H1 (cell line): ENCODE results near the gene BRIP1. TPM values are rescaled to one million over a fixed set of nuclear protein-coding genes. Genes with fewer than 3 reads are reported as not detected.

Experiments used
- CTCF ChIA-PET: fragments of 300-600 bp; sonication (Branson Sonifier 250); formaldehyde crosslinking; loops from one replicate; lab custom pipeline; 2021; ENCODE audit not compliant: partially characterized antibody; lab: Charles Lee
- POLR2A ChIA-PET: fragments of 300-600 bp; sonication (Branson Sonifier 250); formaldehyde crosslinking; loops from one replicate; lab custom pipeline; 2021; ENCODE audit warnings: inconsistent platforms; ENCODE audit not compliant: partially characterized antibody; lab: Charles Lee
- DNase-seq, 2 experiments: peaks; one replicate each; pipeline versions ENCODE4 v3.0.0 to v3.0.0-alpha.2; 2010 to 2022; ENCODE audit warnings: low spot score in 2 of 2, low read depth in 1 of 2, mixed read lengths in 1 of 2
- FAIRE-seq: peaks from 2 replicates; lab custom pipeline; 2011; peaks lifted over from hg19 to GRCh38; lab: Jason Lieb, UNC
- H2AFZ ChIP-seq: 2 replicates; pipeline ENCODE4 v1.8.1; 2012; ENCODE audit warnings: low read length, inconsistent platforms
- H2AK5ac ChIP-seq: 2 replicates; pipeline ENCODE4 v1.6.1; 2013; ENCODE audit warnings: low read depth, low read length
- H2BK120ac ChIP-seq: replicated peaks from 2 replicates; pipeline ENCODE3; 2013; ENCODE audit warnings: low read depth, low read length, inconsistent platforms
- H2BK12ac ChIP-seq: 2 replicates; pipeline ENCODE4 v1.6.1; 2013; ENCODE audit warnings: low read depth, low read length
- H2BK15ac ChIP-seq: 2 replicates; pipeline ENCODE4 v1.6.1; 2013; ENCODE audit warnings: low read length
- H2BK20ac ChIP-seq: 2 replicates; pipeline ENCODE4 v1.6.1; 2013; ENCODE audit warnings: low read length
- H2BK5ac ChIP-seq: 2 replicates; pipeline ENCODE4 v1.6.1; 2013; ENCODE audit warnings: low read depth, low read length
- H3K14ac ChIP-seq: 2 replicates; pipeline ENCODE4 v1.6.1; 2013; ENCODE audit warnings: inconsistent platforms; ENCODE audit not compliant: insufficient read length
- H3K18ac ChIP-seq: 2 replicates; pipeline ENCODE4 v1.6.1; 2013; ENCODE audit warnings: low read length; ENCODE audit errors: extremely low read depth
- H3K23ac ChIP-seq: 2 replicates; pipeline ENCODE4 v1.6.1; 2013; ENCODE audit warnings: inconsistent platforms; ENCODE audit not compliant: insufficient read length
- H3K23me2 ChIP-seq: 2 replicates; pipeline ENCODE4 v1.6.1; 2013; ENCODE audit warnings: low read depth, low read length
- H3K27ac ChIP-seq: 2 replicates; pipeline ENCODE4 v1.6.1; 2011; ENCODE audit warnings: low read depth, low read length, inconsistent platforms
- H3K27me3 ChIP-seq, 4 experiments: replicated peaks in 1 of 4; 1 replicate in 1 of 4; 2 replicates in 3 of 4; pipeline versions ENCODE4 v1.6.1 to v1.8.1; 2011 to 2013; ENCODE audit warnings: low read length in 3 of 4, mild to moderate bottlenecking in 3 of 4, inconsistent platforms in 2 of 4, mixed read lengths in 2 of 4, moderate library complexity in 1 of 4; ENCODE audit not compliant: control insufficient read depth in 3 of 4, insufficient read depth in 3 of 4; ENCODE audit errors: extremely low read depth in 1 of 4
- H3K36me3 ChIP-seq, 4 experiments: 2 replicates each; pipeline versions ENCODE4 v1.6.1 to v1.8.1; 2011 to 2013; ENCODE audit warnings: mild to moderate bottlenecking in 4 of 4, low read length in 3 of 4, moderate library complexity in 2 of 4, control low read depth in 1 of 4, inconsistent platforms in 1 of 4; ENCODE audit not compliant: insufficient read depth in 4 of 4, control insufficient read depth in 2 of 4
- H3K4ac ChIP-seq: replicated peaks from 2 replicates; pipeline ENCODE3; 2013; ENCODE audit warnings: low read length, low read depth, mixed read lengths, inconsistent platforms; ENCODE audit not compliant: insufficient read length
- H3K4me1 ChIP-seq, 4 experiments: replicated peaks in 1 of 4; 1 replicate in 1 of 4; 2 replicates in 3 of 4; pipeline versions ENCODE4 v1.6.1 to v1.8.1; 2011 to 2013; ENCODE audit warnings: low read length in 3 of 4, inconsistent platforms in 2 of 4, mixed read lengths in 1 of 4; ENCODE audit not compliant: insufficient read depth in 4 of 4, control insufficient read depth in 3 of 4
- H3K4me2 ChIP-seq, 2 experiments: 2 replicates each; pipeline versions ENCODE4 v1.6.1 to v1.8.1; 2011 to 2013; ENCODE audit warnings: low read depth in 2 of 2, low read length in 2 of 2, control low read depth in 1 of 2, inconsistent platforms in 1 of 2, mild to moderate bottlenecking in 1 of 2; ENCODE audit not compliant: insufficient read depth in 1 of 2
- H3K4me3 ChIP-seq, 4 experiments: fragments of 200-600, 300-600 bp in 1 of 4; sonication (generic), shearing (Covaris generic), sonication (Bioruptor Twin) in 1 of 4; 2 replicates each; pipeline versions ENCODE4 v1.5.1 to v1.8.1; 2011 to 2016; ENCODE audit warnings: low read length in 4 of 4, low read depth in 3 of 4, control low read depth in 2 of 4, inconsistent platforms in 2 of 4, mild to moderate bottlenecking in 2 of 4, mixed read lengths in 1 of 4, moderate library complexity in 1 of 4; ENCODE audit not compliant: insufficient read depth in 2 of 4; ENCODE audit errors: extremely low read depth in 1 of 4
- H3K56ac ChIP-seq: replicated peaks from 2 replicates; pipeline ENCODE3; 2013; ENCODE audit warnings: low read depth, mild to moderate bottlenecking, mixed read lengths, low read length, inconsistent platforms; ENCODE audit not compliant: insufficient read length
- H3K79me1 ChIP-seq: 2 replicates; pipeline ENCODE4 v1.6.1; 2013; ENCODE audit warnings: low read depth, low read length, control low read depth
- H3K79me2 ChIP-seq, 2 experiments: 2 replicates each; pipeline versions ENCODE4 v1.6.1 to v1.8.1; 2012 to 2013; ENCODE audit warnings: low read length in 2 of 2, mild to moderate bottlenecking in 2 of 2, inconsistent platforms in 1 of 2; ENCODE audit not compliant: insufficient read depth in 2 of 2, control insufficient read depth in 1 of 2
- H3K9ac ChIP-seq, 4 experiments: replicated peaks in 1 of 4; 1 replicate in 1 of 4; 2 replicates in 3 of 4; pipeline versions ENCODE4 v1.6.1 to v1.8.1; 2011 to 2013; ENCODE audit warnings: low read depth in 3 of 4, low read length in 3 of 4, control low read depth in 2 of 4, mild to moderate bottlenecking in 2 of 4, moderate library complexity in 2 of 4, inconsistent platforms in 1 of 4; ENCODE audit errors: extremely low read depth in 1 of 4
- H3K9me3 ChIP-seq, 2 experiments: 2 replicates each; pipeline versions ENCODE4 v1.6.1 to v1.8.1; 2012 to 2013; ENCODE audit warnings: mild to moderate bottlenecking in 2 of 2, moderate library complexity in 2 of 2, control low read depth in 1 of 2, inconsistent platforms in 1 of 2, low read depth in 1 of 2, low read length in 1 of 2, mixed read lengths in 1 of 2; ENCODE audit not compliant: insufficient read depth in 2 of 2
- H4K20me1 ChIP-seq, 2 experiments: replicated peaks in 1 of 2; 2 replicates each; pipeline versions ENCODE3 to v1.8.1; 2011 to 2013; ENCODE audit warnings: inconsistent platforms in 2 of 2, low read length in 2 of 2, mild to moderate bottlenecking in 1 of 2; ENCODE audit not compliant: insufficient read depth in 2 of 2, control insufficient read depth in 1 of 2
- H4K5ac ChIP-seq: 2 replicates; pipeline ENCODE4 v1.6.1; 2013; ENCODE audit warnings: low read length, low read depth, mixed read lengths, inconsistent platforms; ENCODE audit not compliant: insufficient read length
- H4K8ac ChIP-seq: 2 replicates; pipeline ENCODE4 v1.8.0; 2013; ENCODE audit warnings: mild to moderate bottlenecking, moderate library complexity, low read length, inconsistent platforms; ENCODE audit not compliant: insufficient read depth; ENCODE audit errors: extremely low read depth
- H4K91ac ChIP-seq: replicated peaks from 2 replicates; pipeline ENCODE3; 2013; ENCODE audit warnings: low read length, mixed read lengths, inconsistent platforms; ENCODE audit not compliant: insufficient read length
- GABPA ChIP-seq: IDR thresholded peaks from 2 replicates; pipeline ENCODE4 v1.6.1; 2011; ENCODE audit warnings: mild to moderate bottlenecking, low read length, moderate library complexity, borderline replicate concordance; ENCODE audit not compliant: insufficient read depth
- GTF2F1 ChIP-seq: IDR thresholded peaks from 2 replicates; pipeline ENCODE4 v1.6.1; 2012; ENCODE audit warnings: low read depth, low read length, improper control_type of control experiment, borderline replicate concordance
- RAD21 ChIP-seq, 2 experiments: IDR thresholded peaks in 1 of 2; conservative IDR thresholded peaks in 1 of 2; 2 replicates each; pipeline ENCODE4 v1.6.1; 2011; ENCODE audit warnings: low read depth in 2 of 2, low read length in 2 of 2, improper control_type of control experiment in 1 of 2, inconsistent platforms in 1 of 2, mild to moderate bottlenecking in 1 of 2, moderate library complexity in 1 of 2
- RNF2 ChIP-seq: fragments of 200-900, 300-1000 bp; sonication (generic); IDR thresholded peaks from 2 replicates; pipeline ENCODE4 v1.7.1; 2016; ENCODE audit warnings: borderline replicate concordance, low read depth, mild to moderate bottlenecking, antibody characterized with exemption, low read length; ENCODE audit not compliant: poor library complexity, severe bottlenecking; ENCODE audit errors: missing control alignments
- YY1 ChIP-seq: IDR thresholded peaks from 2 replicates; pipeline ENCODE4 v1.6.1; 2011; ENCODE audit warnings: low read depth, mild to moderate bottlenecking, low read length
- WGBS, 2 experiments: shearing (Covaris generic) in 1 of 2; methylation state at CpG; one replicate each; pipeline versions ENCODE4 v1.1.6 to v1.1.7; 2013 to 2015; ENCODE audit warnings: low lambda C conversion rate in 2 of 2, mixed read lengths in 2 of 2, inconsistent platforms in 1 of 2, low coverage in 1 of 2, missing lambda C conversion rate in 1 of 2; ENCODE audit not compliant: insufficient replicate concordance in 2 of 2, insufficient coverage in 1 of 2, insufficient read length in 1 of 2; ENCODE audit errors: extremely low coverage in 1 of 2, missing lambda C conversion rate in 1 of 2; 5-methylcytosine and 5-hydroxymethylcytosine counted together
- polyA plus RNA-seq, 7 experiments: library from polyadenylated mRNA; depleted of rRNA in 3 of 7; stranded (reverse) in 5 of 7; unstranded in 2 of 7; fragments of >200 nt in 5 of 7; fragments of 200-250 nt in 2 of 7; gene quantifications; 1 replicate in 5 of 7; 2 replicates in 1 of 7; 4 replicates in 1 of 7; pipeline versions ENCODE4 v1.2.1 to v1.2.3, GENCODE V29; 2011 to 2013; ENCODE audit warnings: missing spikeins in 2 of 7, mixed read lengths in 2 of 7
- total RNA-seq: library from RNA; stranded (reverse); fragmentation: NEBNext Ultra II Directional; extraction: Animal tissue kit (Norgen Biotek cat#: 25700); gene quantifications from 2 replicates; pipeline ENCODE4 v1.2.1, GENCODE V29; 2021
- TF ChIP-seq, protein P1 (sequence below): IDR thresholded peaks from 2 replicates; pipeline ENCODE4 v1.6.1; 2012; ENCODE audit warnings: low read length, inconsistent platforms

BRIP1 gene
- total and polyA plus RNA-seq, 2 of the 8 experiments (the other 6 are each of a cell fraction or from before 2014, with no cell fraction given) = 5.8 to 19.2 TPM

DNA sequence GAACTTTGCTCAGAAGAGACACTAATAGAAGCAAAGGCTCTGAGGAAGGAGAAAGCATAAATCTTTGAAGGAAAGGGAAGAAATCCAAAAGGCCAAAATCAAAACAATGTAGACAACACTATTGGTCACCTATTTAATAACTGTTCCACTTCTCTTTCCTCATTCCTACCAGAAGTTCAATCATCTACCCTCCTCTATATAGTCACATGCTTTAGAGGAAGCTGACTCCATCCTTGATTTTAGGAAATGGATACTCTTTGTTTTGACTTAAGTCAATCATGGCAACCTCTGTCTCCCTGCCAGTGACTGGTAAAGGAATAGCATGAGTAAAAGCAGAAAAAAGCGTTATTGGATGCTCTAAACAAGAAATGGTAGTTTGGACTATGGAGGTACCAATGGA lies 7.3 kb downstream of the BRIP1 start:
- H3K79me2 ChIP-seq = peaks cover 0 to 7% of the 10 kb centered on the region in 2 experiments; a peak in 2 of 4 replicates
- H2BK5ac ChIP-seq = no peak overlapping the region
- H3K4ac ChIP-seq = no peak overlapping the region
- no peak overlapping the region for H3K9ac ChIP-seq
- ChIA-PET CTCF (no interaction called here), POLR2A (interaction anchor here (1.0 kb wide), 1 partner anchor 14 kb away, joined by 3 read pairs; no protein-coding TSS in a partner anchor)
- no peak overlapping the region for H2AK5ac ChIP-seq
- H3K36me3 ChIP-seq = peaks cover 3 to 54% (median 21%) of the 10 kb centered on the region in 4 experiments
- H2BK20ac ChIP-seq = no peak overlapping the region
- no peak for DNase-seq
- H3K4me3 ChIP-seq = no peak overlapping the region
- no peaks in the 10 kb centered on the region for H3K9me3 ChIP-seq
- H2AFZ ChIP-seq = no peak overlapping the region
- no peak overlapping the region for H3K23ac ChIP-seq
- no peak overlapping the region for H4K91ac ChIP-seq
- H4K5ac ChIP-seq = no peak overlapping the region
- H3K4me2 ChIP-seq = no peak overlapping the region
- H4K8ac ChIP-seq = no peak overlapping the region
- no peak overlapping the region for H3K27ac ChIP-seq
- no peak overlapping the region for H3K18ac ChIP-seq
- no peak overlapping the region for H2BK15ac ChIP-seq
- no peak overlapping the region for H3K14ac ChIP-seq
- H2BK12ac ChIP-seq = no peak overlapping the region
- no peaks in the 10 kb centered on the region for H3K4me1 ChIP-seq
- no peaks in the 10 kb centered on the region for H3K27me3 ChIP-seq
- no peak for FAIRE-seq
- WGBS, 2 experiments = 79% methylated on average over 1 of the region's 1 CpG; no CpG with 5 or more reads in 1 of the 2 experiments
- no peaks in the 10 kb centered on the region for H3K79me1 ChIP-seq
- TF ChIP-seq GTF2F1 = no peak
- no peak for TF ChIP-seq RAD21 (IDR thresholded peaks at IDR 0.05 in 1 of 2, conservative IDR thresholded peaks at IDR 0.05 in 1 of 2; ENCODE audit: low read depth in 2 of 2, low read length in 2 of 2)
- TF ChIP-seq YY1 = no peak
- TF ChIP-seq RNF2 = no peak
- TF ChIP-seq GABPA = no peak
- TF ChIP-seq, protein P1, sequence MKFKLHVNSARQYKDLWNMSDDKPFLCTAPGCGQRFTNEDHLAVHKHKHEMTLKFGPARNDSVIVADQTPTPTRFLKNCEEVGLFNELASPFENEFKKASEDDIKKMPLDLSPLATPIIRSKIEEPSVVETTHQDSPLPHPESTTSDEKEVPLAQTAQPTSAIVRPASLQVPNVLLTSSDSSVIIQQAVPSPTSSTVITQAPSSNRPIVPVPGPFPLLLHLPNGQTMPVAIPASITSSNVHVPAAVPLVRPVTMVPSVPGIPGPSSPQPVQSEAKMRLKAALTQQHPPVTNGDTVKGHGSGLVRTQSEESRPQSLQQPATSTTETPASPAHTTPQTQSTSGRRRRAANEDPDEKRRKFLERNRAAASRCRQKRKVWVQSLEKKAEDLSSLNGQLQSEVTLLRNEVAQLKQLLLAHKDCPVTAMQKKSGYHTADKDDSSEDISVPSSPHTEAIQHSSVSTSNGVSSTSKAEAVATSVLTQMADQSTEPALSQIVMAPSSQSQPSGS = no peak
- no peak overlapping the region for H2BK120ac ChIP-seq
- peaks cover 0 to 4% of the 10 kb centered on the region in 2 experiments for H4K20me1 ChIP-seq
- no peaks in the 10 kb centered on the region for H3K23me2 ChIP-seq
- no peak overlapping the region for H3K56ac ChIP-seq
